Astrocyte of the spinal cord (primary cell): Measurements from ENCODE around the gene FAF2.

Experiments
- DNase-seq: peaks from one replicate; pipeline ENCODE4 v3.0.0; 2011; ENCODE audit warnings: low read depth, low spot score
- H3K4me3 ChIP-seq: 2 replicates; pipeline ENCODE4 v1.5.1; 2011; ENCODE audit warnings: low read depth, mild to moderate bottlenecking, low read length, moderate library complexity
- in situ Hi-C: cut with HindIII; loops from 2 replicates; pipeline ENCODE4 v1.10.0; 2017; ENCODE audit warnings: low sequenced_read_pairs
- TF ChIP-seq, protein P1 (sequence below): IDR thresholded peaks from 2 replicates; pipeline ENCODE4 v1.5.1; 2012; ENCODE audit warnings: low read depth, mild to moderate bottlenecking, low read length, inconsistent platforms

FAF2 gene

GRCh38 chr5:176536902-176537553, 88.8 kb downstream of the FAF2 start, which contains the start of gene RNF44:
RNF44 (minus strand) TSS chr5:176537402; CDS start chr5:176532472, 4,930 bp downstream.
- TF ChIP-seq, protein P1, sequence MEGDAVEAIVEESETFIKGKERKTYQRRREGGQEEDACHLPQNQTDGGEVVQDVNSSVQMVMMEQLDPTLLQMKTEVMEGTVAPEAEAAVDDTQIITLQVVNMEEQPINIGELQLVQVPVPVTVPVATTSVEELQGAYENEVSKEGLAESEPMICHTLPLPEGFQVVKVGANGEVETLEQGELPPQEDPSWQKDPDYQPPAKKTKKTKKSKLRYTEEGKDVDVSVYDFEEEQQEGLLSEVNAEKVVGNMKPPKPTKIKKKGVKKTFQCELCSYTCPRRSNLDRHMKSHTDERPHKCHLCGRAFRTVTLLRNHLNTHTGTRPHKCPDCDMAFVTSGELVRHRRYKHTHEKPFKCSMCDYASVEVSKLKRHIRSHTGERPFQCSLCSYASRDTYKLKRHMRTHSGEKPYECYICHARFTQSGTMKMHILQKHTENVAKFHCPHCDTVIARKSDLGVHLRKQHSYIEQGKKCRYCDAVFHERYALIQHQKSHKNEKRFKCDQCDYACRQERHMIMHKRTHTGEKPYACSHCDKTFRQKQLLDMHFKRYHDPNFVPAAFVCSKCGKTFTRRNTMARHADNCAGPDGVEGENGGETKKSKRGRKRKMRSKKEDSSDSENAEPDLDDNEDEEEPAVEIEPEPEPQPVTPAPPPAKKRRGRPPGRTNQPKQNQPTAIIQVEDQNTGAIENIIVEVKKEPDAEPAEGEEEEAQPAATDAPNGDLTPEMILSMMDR = no peak
- peak within 1 kb of the TSS; percentile 74 for H3K4me3 ChIP-seq
- DNase-seq = peak; percentile 99
- in situ Hi-C loops = no loop called here

GRCh38 chr5:176537554-176538229, 89.5 kb downstream of the FAF2 start:
- DNase-seq = peak; percentile 100
- TF ChIP-seq, protein P1 = no peak
- in situ Hi-C loops = no loop called here
- peak overlapping the region; percentile 74 for H3K4me3 ChIP-seq

DNA sequence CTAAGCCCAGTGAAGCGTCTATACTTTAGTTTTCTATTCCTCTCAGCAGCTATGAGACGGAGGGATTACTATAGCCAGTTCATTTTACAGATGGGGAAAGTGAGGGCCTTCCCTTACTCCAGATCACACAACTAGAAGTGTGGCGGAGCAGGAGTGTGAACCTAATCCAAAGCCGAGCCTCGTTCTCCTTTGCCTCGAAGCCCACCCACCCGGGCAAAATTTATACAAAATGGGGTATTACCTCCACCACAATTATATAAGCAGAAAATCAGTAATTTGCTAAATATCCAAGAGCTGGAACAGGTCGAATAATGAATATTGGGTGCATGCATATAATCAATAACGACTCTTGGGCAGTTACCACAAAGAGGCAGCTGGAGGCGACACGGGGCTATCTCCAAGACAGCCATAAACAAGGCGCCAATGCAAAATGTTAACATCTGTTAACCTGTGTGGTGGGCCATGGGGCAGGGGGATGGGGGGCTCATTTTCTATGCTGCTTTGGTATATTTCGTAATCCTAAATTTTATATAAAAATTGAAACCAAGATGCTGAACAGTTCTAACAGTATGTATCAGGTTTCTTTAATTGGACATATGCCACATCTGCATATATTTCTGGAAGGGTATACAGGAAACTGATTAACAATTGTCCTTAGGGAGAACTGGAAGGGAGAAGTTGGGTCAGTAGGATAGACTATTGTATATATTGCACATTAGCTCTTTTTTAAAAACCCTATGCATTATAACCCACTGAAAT, 90.2 kb downstream of the FAF2 start:
- in situ Hi-C loops = no loop called here
- peak overlapping the region; percentile 32 for H3K4me3 ChIP-seq
- TF ChIP-seq, protein P1 = no peak
- no peak for DNase-seq

- TF ChIP-seq, protein P1 = no peak
- DNase-seq = no peak
- no peak overlapping the region for H3K4me3 ChIP-seq
- in situ Hi-C loops = no loop called here
Measured at GRCh38 chr5:176538989-176539384, 90.8 kb downstream of the FAF2 start.

GRCh38 chr5:176540476-176540899, 92.3 kb downstream of the FAF2 start:
- TF ChIP-seq, protein P1 = no peak
- no peak overlapping the region for H3K4me3 ChIP-seq
- in situ Hi-C loops = no loop called here
- DNase-seq = no peak

- DNase-seq = no peak
- H3K4me3 ChIP-seq = no peak overlapping the region
- TF ChIP-seq, protein P1 = no peak
- in situ Hi-C loops = no loop called here
Measured at GRCh38 chr5:176540956-176541337, 92.8 kb downstream of the FAF2 start.
